Astrocyte of the spinal cord (primary cell): ENCODE measurements around the gene AGBL3.
"Not testable (repeated sequence)": the region's sequence is repeated elsewhere in the genome, so short reads cannot be mapped to it uniquely, and the experiment has no call there.

Source experiments
- DNase-seq: peaks from one replicate; pipeline ENCODE4 v3.0.0; 2011; ENCODE audit warnings: low read depth, low spot score
- H3K4me3 ChIP-seq: 2 replicates; pipeline ENCODE4 v1.5.1; 2011; ENCODE audit warnings: low read depth, mild to moderate bottlenecking, low read length, moderate library complexity
- in situ Hi-C: cut with HindIII; loops from 2 replicates; pipeline ENCODE4 v1.10.0; 2017; ENCODE audit warnings: low sequenced_read_pairs
- TF ChIP-seq, protein P1 (sequence below): IDR thresholded peaks from 2 replicates; pipeline ENCODE4 v1.5.1; 2012; ENCODE audit warnings: low read depth, mild to moderate bottlenecking, low read length, inconsistent platforms

AGBL3 gene

DNA sequence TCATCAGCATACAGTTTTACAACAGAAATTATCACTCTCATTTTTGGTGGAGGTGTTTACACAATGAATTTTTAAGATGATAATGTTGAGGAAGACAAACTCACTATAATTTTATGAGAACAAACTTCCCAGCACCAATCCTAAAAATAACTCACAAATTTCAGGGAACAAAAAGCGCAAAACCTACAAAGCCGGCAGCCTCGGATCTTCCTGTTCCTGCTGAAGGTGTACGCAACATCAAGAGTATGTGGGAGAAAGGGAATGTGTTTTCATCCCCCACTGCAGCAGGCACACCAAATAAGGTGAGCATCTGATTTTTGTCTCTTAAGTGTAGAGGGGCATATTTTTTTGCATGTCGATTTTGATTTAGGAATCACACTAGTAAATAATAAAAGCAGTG, 26.5 kb upstream of the AGBL3 start:
- TF ChIP-seq, protein P1, sequence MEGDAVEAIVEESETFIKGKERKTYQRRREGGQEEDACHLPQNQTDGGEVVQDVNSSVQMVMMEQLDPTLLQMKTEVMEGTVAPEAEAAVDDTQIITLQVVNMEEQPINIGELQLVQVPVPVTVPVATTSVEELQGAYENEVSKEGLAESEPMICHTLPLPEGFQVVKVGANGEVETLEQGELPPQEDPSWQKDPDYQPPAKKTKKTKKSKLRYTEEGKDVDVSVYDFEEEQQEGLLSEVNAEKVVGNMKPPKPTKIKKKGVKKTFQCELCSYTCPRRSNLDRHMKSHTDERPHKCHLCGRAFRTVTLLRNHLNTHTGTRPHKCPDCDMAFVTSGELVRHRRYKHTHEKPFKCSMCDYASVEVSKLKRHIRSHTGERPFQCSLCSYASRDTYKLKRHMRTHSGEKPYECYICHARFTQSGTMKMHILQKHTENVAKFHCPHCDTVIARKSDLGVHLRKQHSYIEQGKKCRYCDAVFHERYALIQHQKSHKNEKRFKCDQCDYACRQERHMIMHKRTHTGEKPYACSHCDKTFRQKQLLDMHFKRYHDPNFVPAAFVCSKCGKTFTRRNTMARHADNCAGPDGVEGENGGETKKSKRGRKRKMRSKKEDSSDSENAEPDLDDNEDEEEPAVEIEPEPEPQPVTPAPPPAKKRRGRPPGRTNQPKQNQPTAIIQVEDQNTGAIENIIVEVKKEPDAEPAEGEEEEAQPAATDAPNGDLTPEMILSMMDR: no peak
- H3K4me3 ChIP-seq: no peak overlapping the region
- DNase-seq: no peak
- in situ Hi-C loops: no loop called here

GRCh38 chr7:134962270-134962780, 24.0 kb upstream of the AGBL3 start:
- TF ChIP-seq, protein P1: no peak
- H3K4me3 ChIP-seq: no peak overlapping the region
- in situ Hi-C loops: no loop called here
- no peak for DNase-seq

DNA sequence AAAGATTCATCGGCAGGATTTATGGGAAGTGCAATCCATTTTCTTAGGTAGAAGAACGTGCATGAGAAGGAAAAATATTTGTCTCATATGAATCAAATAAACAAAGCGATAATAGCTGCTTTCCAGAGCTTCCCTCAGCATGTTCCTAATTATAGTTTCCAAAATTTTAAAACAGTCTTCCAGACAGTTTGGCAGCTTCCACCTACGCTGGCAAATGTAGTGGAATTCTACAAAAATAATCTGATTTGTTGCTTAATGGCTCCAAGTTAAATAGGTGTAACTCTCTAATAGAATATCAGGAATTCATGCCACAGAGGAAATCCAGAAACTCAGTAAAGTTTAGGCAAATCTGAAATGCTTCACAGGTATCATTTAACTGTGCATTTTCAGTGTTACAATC, 23.3 kb upstream of the AGBL3 start:
- in situ Hi-C loops: no loop called here
- H3K4me3 ChIP-seq: no peak overlapping the region
- DNase-seq: no peak
- TF ChIP-seq, protein P1: no peak

GRCh38 chr7:134966691-134967090, 19.6 kb upstream of the AGBL3 start:
- TF ChIP-seq, protein P1: no peak
- no peak for DNase-seq
- H3K4me3 ChIP-seq: no peak overlapping the region
- in situ Hi-C loops: no loop called here

DNA sequence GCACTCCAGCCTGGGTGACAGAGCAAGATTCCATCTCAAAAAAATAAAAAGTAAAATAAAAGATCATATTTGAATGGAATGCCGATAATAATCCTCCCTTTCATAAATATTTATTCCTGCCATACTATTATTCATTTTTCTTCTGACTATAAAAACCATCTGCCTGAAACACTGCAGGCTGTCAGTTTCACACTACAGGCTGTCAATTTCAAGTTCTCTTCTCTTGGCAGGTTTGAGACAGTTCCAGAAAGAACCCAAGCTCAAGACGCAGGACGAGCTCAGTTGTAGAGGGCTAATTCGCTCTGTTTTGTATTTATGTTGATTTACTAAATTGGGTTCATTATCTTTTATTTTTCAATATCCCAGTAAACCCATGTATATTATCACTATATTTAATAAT, 18.2 kb upstream of the AGBL3 start:
- in situ Hi-C loops: no loop called here

GRCh38 chr7:134981645-134982044, 4.7 kb upstream of the AGBL3 start:
- DNase-seq, H3K4me3 ChIP-seq, in situ Hi-C loops: not testable (repeated sequence)

More for the DNA sequence above, 18.2 kb upstream of the AGBL3 start:
- no peak overlapping the region for H3K4me3 ChIP-seq
- no peak for DNase-seq
- TF ChIP-seq, protein P1: no peak

- in situ Hi-C loops: no loop called here
- no peak for DNase-seq
- peak overlapping the region; percentile 61 for H3K4me3 ChIP-seq
- TF ChIP-seq, protein P1: peak; percentile 13
Measured at GRCh38 chr7:134985894-134986362, 380 bp upstream of the AGBL3 start.
